GM21367 (cell line): ENCODE data around the gene MRPL36.
"Not testable (repeated sequence)": the region's sequence is repeated elsewhere in the genome, so short reads cannot be mapped to it uniquely, and the experiment has no call there.

Source experiments
- ATAC-seq: cut with Tn5 transposase; IDR thresholded peaks from one replicate; pipeline ENCODE4 v1.9.1; 2021; ENCODE audit not compliant: unreplicated experiment

MRPL36 gene

DNA sequence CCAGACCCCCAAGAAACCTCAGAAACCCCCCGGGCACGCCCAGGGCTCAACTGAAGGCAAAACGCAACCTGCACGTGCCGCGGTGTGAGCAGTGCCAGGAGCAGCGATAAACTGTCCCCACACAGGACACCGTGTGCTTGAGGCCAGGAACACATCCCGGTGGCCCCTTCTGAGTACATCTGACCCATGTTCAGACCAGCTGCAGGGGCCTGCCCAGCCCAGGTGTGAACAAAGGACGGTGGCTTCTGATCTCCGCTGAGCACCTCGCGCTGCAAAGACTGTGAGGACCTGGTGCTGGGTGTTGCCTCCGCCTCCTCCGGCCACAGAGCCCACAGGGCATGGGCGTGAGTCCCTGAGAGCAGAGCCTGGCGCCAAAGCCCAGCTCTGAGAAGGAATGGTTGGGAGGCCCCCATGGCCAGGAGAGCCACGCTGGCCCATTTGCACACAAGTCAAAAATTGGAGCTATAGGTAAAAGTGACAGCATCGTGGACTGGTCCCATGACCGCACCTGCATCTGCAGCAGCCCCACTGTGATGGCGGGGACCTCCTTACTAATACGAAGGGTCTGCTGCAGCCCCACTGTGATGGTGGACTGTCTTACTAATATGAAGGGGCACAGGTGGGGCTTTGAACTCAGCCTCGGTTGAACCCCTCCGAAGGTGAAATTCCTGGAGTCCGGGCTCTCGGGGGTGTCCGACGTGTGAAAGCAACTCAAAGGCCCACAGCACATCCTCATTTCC is 33.0 kb upstream of the MRPL36 start:
- no peak for ATAC-seq

DNA sequence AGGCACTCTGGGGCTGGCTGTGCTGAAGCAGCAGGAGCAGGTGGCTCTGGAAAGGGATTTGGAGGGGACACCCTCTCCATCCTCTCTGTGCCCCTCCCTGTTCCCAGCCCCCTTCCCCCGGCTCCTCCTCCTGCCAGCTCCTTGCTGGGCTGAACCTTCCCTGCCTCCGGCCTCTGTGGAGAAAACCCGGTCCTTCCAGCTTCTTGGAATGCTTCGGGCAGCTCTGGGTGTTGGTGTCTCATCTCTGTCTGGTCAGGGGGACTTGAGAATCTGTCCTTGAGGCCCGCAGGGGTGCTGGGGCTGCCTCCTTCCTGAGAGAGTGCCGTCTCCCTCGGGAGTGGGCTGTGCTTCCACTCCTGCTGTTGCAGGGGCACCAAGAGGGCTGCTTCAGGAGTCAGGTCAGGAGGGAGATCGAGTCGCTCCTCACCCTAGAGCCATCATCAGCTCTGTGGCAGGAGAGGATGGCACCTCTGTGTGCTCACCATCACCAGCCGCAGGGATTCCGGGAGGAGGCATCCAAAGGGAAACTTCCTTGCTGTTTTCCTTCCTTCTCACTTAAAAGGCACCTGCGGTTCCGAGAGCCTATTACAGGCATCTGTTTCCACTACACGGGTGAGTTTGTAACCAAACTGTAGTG is 32.2 kb upstream of the MRPL36 start:
- no peak for ATAC-seq

DNA sequence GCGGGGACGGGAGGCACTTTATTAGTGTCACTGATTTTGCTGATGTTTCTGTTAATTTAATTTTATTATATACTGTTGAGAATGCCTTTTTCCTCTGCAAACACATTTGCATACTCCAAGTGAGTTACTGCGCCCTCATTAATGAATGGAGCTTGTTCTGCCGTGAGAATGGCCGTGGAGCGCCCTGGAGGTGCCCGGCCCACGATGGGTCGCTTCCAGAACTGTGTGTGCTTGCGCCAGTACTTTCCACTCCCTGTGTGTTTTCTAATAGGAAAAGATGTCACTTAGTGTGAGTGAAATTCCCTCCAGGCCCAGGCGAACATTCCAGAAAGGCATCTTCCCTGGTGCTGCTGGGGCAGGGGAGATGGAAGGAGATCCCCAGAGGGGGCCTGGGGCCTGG is 31.6 kb upstream of the MRPL36 start:
- ATAC-seq, result no peak

- ATAC-seq, result no peak
These were observed 31.1 kb upstream of the MRPL36 start for GRCh38 chr5:1830571-1831228.

DNA sequence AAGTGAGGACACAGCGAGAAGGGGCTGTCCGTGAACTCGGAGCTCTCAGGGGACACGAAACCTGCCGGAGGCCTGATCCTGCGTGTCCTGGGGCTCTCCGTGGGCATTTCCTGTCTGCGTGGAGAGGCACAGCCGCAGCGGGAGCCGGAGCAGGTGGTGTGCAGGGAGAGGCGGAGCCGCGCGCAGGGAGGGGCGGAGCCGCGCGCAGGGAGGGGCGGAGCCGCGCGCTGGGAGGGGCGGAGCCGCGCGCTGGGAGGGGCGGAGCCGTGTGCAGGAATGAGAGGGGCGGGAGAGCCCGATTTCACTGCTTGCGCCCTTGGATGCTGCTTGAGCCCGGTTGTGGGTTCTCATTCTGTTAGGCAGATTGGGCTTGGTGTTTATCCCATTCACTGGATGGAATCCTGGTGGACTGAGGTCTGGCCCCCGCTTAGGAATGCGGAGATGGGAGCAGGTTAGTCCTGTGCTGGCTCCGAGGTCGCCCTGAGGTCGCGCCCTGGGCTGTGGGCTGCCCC is 28.3 kb upstream of the MRPL36 start:
- no peak for ATAC-seq

GRCh38 chr5:1827025-1827885 is 27.6 kb upstream of the MRPL36 start:
- ATAC-seq, result no peak

DNA sequence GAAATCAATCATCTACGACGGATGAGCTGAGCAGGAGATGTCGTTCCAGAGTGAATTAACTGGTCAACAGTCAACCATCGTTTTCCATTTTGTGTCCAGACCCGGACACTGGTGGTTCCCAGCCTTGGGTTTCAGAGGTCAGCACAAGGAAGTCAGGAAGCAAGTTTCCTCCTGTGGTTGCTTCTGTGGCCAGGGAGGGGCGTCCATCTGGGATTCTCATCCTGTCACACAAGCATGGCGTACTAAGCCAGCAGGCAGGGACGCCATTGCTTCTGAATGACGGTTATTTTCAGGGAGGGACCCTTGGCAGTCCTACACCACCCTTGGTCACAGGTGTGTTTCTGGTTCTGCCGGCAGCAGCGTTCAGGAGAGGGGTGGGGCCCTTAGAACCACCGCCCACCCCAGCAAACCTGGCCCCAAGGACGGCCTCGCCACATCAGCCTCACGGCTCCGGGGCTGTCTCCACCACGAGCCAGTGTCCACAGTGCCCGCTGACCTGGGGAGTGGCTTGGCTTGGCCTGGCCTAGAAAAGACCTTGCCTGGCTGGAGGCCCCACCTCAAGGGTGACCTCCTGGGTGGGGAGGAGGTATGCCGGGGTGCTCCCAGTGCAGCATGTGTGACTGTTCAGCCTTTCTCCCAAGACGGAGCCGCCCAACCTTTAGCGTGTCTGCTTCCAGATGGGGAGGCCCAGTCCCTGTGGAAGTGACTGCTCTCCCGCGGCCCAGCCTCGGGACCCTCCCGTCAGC is 26.8 kb upstream of the MRPL36 start:
- ATAC-seq, result no peak

- ATAC-seq, result no peak
These were observed 25.5 kb upstream of the MRPL36 start for GRCh38 chr5:1824903-1825841.

DNA sequence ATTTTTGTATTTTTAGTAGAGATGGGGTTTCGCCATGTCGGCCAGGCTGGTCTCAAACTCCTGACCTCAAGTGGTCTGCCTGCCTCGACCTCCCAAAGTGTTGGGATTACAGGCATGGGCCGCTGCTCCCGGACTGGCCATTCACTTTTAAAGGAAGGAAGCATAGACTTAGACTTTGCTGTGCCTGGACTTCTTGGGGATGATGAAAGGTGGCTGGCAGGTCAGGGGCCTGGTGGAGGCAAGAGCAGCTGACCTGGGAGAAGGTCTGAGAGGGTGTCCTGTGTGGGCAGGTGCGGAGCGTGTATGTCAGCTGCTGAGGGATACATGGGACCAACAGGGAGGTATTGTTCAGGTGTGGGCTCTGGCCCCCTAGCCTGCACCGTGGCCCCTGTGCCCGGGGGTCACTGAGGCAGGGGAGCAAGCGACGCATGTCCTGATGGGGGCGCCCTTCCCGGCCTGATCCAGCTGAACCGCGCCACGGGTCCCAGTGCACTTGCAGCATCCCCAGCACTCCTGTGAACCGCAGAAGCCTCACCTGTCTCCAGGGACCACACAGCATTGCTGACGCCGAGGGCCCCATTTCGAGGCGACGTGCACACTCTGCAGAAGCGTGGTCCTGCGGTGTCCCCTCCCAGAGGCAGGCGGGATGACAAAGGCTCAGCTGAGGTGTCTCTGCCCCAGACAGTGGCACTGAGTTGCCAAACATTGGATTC is 24.6 kb upstream of the MRPL36 start:
- ATAC-seq, result no peak

- ATAC-seq, result no peak
These were observed 23.9 kb upstream of the MRPL36 start for GRCh38 chr5:1823381-1824034.

GRCh38 chr5:1821862-1822261 is 22.2 kb upstream of the MRPL36 start:
- ATAC-seq, result no peak

- no peak for ATAC-seq
These were observed 21.3 kb upstream of the MRPL36 start for GRCh38 chr5:1820926-1821325.

DNA sequence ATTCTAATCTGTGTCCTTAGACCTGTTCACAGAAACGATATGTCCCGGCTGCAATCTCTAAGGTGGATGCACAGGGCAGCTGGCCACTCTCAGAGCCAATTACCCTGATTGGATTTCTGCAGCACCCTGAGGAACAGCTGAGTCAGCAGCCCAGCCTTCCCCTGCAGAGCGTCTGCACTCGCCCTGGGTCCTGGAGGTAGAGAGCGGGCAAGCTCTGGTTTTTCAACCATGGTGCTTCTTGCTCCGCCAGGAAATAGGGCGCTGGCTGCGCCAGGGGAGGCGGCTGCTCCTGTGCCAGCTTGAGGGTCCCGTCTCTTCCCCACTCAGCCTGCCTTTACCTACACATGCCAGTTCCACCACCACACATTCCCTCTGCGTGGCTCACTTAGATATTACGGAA is 20.7 kb upstream of the MRPL36 start:
- ATAC-seq, result no peak

- no peak for ATAC-seq
These were observed 19.8 kb upstream of the MRPL36 start for GRCh38 chr5:1819458-1819857.

DNA sequence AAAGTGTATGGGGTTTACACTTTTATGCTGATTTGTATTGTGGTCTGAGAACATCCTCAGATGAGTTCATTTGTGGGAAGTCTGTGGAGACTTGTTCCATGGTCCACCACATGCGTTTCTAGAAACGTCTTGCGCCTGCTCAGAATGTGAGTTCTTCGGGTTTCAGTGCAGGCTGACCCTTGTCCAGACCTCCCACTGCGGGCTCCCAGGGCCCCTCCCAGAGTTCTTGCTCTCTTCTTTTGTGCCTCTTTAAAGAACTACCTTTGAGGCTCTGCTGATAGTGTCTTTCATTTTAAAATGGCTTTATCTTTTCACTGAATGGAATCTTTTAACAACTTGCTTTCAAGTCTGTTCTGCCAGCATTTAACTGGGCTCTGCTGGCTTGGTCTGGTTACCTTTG is 19.1 kb upstream of the MRPL36 start:
- no peak for ATAC-seq

DNA sequence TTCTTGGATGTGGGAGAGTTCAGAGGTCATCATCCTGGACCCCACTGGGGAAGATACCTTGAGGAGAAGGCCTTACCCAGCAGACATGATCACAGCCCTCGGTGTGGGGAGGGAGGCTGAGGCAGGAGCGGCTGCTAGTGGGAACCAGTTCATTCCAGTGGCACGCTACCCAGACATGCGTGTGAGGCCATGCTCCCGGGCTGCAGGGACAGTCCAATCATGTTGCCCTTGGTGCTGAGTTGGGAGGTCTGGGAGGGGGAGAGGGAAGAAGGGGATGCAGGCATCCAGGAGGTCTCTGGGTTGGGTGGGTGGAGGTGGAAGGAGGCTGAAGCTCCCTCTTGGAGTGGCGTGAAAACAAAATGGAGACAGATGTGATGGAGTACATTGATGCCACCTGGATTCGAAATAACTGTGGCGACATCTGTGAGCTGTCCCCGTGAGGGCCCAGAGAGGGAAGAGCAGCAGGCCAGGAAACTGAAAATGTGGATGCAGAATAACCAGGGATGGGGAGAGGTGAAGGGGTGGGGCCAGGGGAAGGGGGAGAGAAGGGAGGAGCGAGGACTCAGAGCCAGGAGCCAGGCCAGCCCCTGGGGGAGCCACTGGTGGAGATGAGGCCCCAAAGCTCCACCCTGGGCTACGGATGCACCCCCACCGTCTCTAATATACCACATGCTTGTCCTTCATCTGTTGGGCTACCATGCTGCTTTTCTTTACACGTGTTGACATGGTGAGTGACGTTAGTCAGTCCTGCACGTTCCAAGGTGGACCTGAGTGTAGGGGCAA is 17.8 kb upstream of the MRPL36 start:
- ATAC-seq, result no peak

- not testable (repeated sequence) for ATAC-seq
These were observed 17.0 kb upstream of the MRPL36 start for GRCh38 chr5:1816495-1817089.
